Endothelial cell of umbilical vein (primary cell): ENCODE measurements around the gene DCTD. TPM values are rescaled to one million over a fixed set of nuclear protein-coding genes. Genes with fewer than 3 reads are reported as not detected.

Experiments used
- BruUV-seq: library from RNA; stranded (reverse); fragments of 400-500 nt; replicated peaks from 2 replicates; lab custom pipeline; 2021; lab: Mats Ljungman, UMichigan
- CTCF ChIA-PET: fragments of 300-600, 350-600 bp; sonication (Branson Sonifier 250); formaldehyde crosslinking; loops from one replicate; lab custom pipeline; 2021; ENCODE audit warnings: antibody characterized with exemption, inconsistent platforms; lab: Charles Lee
- POLR2A ChIA-PET: fragments of 300-600, 350-600 bp; sonication (Branson Sonifier 250); formaldehyde crosslinking; loops from one replicate; lab custom pipeline; 2021; ENCODE audit warnings: antibody characterized with exemption, inconsistent platforms; lab: Charles Lee
- DNase-seq: peaks from one replicate; pipeline ENCODE4 v3.0.0-alpha.2; 2011; ENCODE audit warnings: low read depth, low spot score
- FAIRE-seq: peaks from 2 replicates; lab custom pipeline; 2011; peaks lifted over from hg19 to GRCh38; lab: Jason Lieb, UNC
- H2AFZ ChIP-seq: 2 replicates; pipeline ENCODE4 v1.6.0; 2012; ENCODE audit warnings: low read depth, low read length, control low read depth, inconsistent platforms
- H3K27ac ChIP-seq: 2 replicates; pipeline ENCODE4 v1.5.1; 2011; ENCODE audit warnings: low read depth, mild to moderate bottlenecking, control low read depth, low read length, moderate library complexity; ENCODE audit not compliant: insufficient read depth
- H3K27me3 ChIP-seq, 2 experiments: 2 replicates each; pipeline versions ENCODE4 v1.6.0 to v1.6.1; 2011; ENCODE audit warnings: low read length in 2 of 2, mixed read lengths in 1 of 2; ENCODE audit not compliant: control insufficient read depth in 2 of 2, insufficient read depth in 2 of 2
- H3K36me3 ChIP-seq, 2 experiments: 2 replicates in 1 of 2; 3 replicates in 1 of 2; pipeline ENCODE4 v1.5.1; 2011; ENCODE audit warnings: low read length in 2 of 2, mild to moderate bottlenecking in 1 of 2, moderate library complexity in 1 of 2; ENCODE audit not compliant: control insufficient read depth in 2 of 2, insufficient read depth in 2 of 2; ENCODE audit errors: extremely low read depth in 1 of 2
- H3K4me1 ChIP-seq: 3 replicates; pipeline ENCODE4 v1.5.1; 2011; ENCODE audit warnings: mild to moderate bottlenecking, low read length; ENCODE audit not compliant: control insufficient read depth, insufficient read depth; ENCODE audit errors: extremely low read depth
- H3K4me2 ChIP-seq: 2 replicates; pipeline ENCODE4 v1.6.1; 2011; ENCODE audit warnings: low read length, control low read depth, mixed read lengths; ENCODE audit not compliant: insufficient read depth
- H3K4me3 ChIP-seq, 3 experiments: fragments of 200-600 bp in 1 of 3; sonication (generic), shearing (Covaris generic) in 1 of 3; replicated peaks in 1 of 3; 2 replicates each; pipeline ENCODE4 v1.5.1; 2011 to 2016; ENCODE audit warnings: control low read depth in 3 of 3, low read length in 3 of 3, mild to moderate bottlenecking in 2 of 3, inconsistent platforms in 1 of 3, low read depth in 1 of 3, moderate library complexity in 1 of 3; ENCODE audit not compliant: insufficient read depth in 1 of 3
- H3K79me2 ChIP-seq: 2 replicates; pipeline ENCODE4 v1.6.0; 2012; ENCODE audit warnings: low read length, inconsistent platforms; ENCODE audit not compliant: control insufficient read depth, insufficient read depth
- H3K9ac ChIP-seq: replicated peaks from 2 replicates; pipeline ENCODE3; 2011; ENCODE audit warnings: low read length, control low read depth; ENCODE audit not compliant: insufficient read depth; ENCODE audit errors: extremely low read depth
- H3K9me1 ChIP-seq: replicated peaks from 3 replicates; pipeline ENCODE4 v1.6.0; 2011; ENCODE audit warnings: mild to moderate bottlenecking, low read length; ENCODE audit not compliant: control insufficient read depth, insufficient read depth; ENCODE audit errors: extremely low read depth
- H3K9me3 ChIP-seq: replicated peaks from 2 replicates; pipeline ENCODE4 v1.5.1; 2012; ENCODE audit warnings: low read length, inconsistent platforms; ENCODE audit not compliant: control insufficient read depth, insufficient read depth
- H4K20me1 ChIP-seq: replicated peaks from 2 replicates; pipeline ENCODE3; 2011; ENCODE audit warnings: mild to moderate bottlenecking, low read length; ENCODE audit not compliant: control insufficient read depth, insufficient read depth; ENCODE audit errors: extremely low read depth
- CTCF ChIP-seq, 2 donors: IDR thresholded peaks; 1 replicate in 1 of 2; 2 replicates in 1 of 2; pipeline ENCODE4 v1.5.1; 2011; ENCODE audit warnings: low read length in 2 of 2, mild to moderate bottlenecking in 2 of 2, moderate library complexity in 2 of 2, control low read depth in 1 of 2, inconsistent platforms in 1 of 2, low read depth in 1 of 2; ENCODE audit not compliant: insufficient read depth in 1 of 2; ENCODE audit errors: extremely low read depth in 1 of 2
- EZH2 ChIP-seq: IDR thresholded peaks from 2 replicates; pipeline ENCODE4 v1.6.1; 2012; ENCODE audit warnings: borderline replicate concordance, low read depth, mild to moderate bottlenecking, moderate library complexity, low read length, inconsistent platforms; ENCODE audit not compliant: severe bottlenecking
- FOS ChIP-seq: IDR thresholded peaks from 2 replicates; pipeline ENCODE4 v1.6.1; 2011; ENCODE audit warnings: mild to moderate bottlenecking, low read length, moderate library complexity, borderline replicate concordance; ENCODE audit not compliant: insufficient read depth
- GATA2 ChIP-seq: IDR thresholded peaks from 2 replicates; pipeline ENCODE4 v1.7.0; 2011; ENCODE audit warnings: low read depth, mild to moderate bottlenecking, moderate library complexity, mixed read lengths, low read length; ENCODE audit not compliant: insufficient read length, insufficient read depth
- JUN ChIP-seq: IDR thresholded peaks from 2 replicates; pipeline ENCODE4 v1.6.1; 2011; ENCODE audit warnings: borderline replicate concordance, low read depth; ENCODE audit not compliant: insufficient read length, insufficient read depth
- MAX ChIP-seq: IDR thresholded peaks from 2 replicates; pipeline ENCODE4 v1.6.1; 2011; ENCODE audit not compliant: insufficient read depth, insufficient read length
- MYC ChIP-seq: IDR thresholded peaks from one replicate; pipeline ENCODE4 v1.6.1; 2011; ENCODE audit warnings: mild to moderate bottlenecking, low read depth, low read length
- POLR2A ChIP-seq: IDR thresholded peaks from 2 replicates; pipeline ENCODE4 v1.6.1; 2012; ENCODE audit warnings: low read depth, mild to moderate bottlenecking, control low read depth, low read length
- POLR2AphosphoS5 ChIP-seq: IDR thresholded peaks from 2 replicates; pipeline ENCODE4 v1.6.1; 2012; ENCODE audit warnings: low read depth, mild to moderate bottlenecking, control low read depth, low read length, moderate library complexity; ENCODE audit not compliant: insufficient read depth
- dilution Hi-C: fragments of 300-500 bp; cut with MboI; formaldehyde crosslinking; loops from one replicate; pipeline ENCODE4 v1.15.0; 2019; ENCODE audit warnings: low sequenced_read_pairs; ENCODE audit not compliant: extremely low pct_ligation_motif_present
- intact Hi-C: fragments of 100-400 bp; cut with micrococcal nuclease; formaldehyde crosslinking; loops from one replicate; pipeline ENCODE4 v1.10.0; 2022
- polyA plus RNA-seq, 4 experiments: library from polyadenylated mRNA; depleted of rRNA in 3 of 4; stranded (reverse) in 3 of 4; unstranded in 1 of 4; fragments of >200 nt; gene quantifications; 2 replicates each; pipeline versions ENCODE4 v1.2.1 to v1.2.3, GENCODE V29; 2011 to 2012; ENCODE audit warnings: missing spikeins in 1 of 4
- total RNA-seq: library from RNA; stranded (reverse); gene quantifications from 2 replicates; pipeline ENCODE4 v1.2.3, GENCODE V29; 2021

DCTD gene
- total and polyA plus RNA-seq, 2 donors (not counting 3 experiments of a cell fraction or from before 2014, with no cell fraction given), result 105 to 111 TPM

- no peak overlapping the region for H3K9ac ChIP-seq
- no peaks in the 10 kb centered on the region for H3K36me3 ChIP-seq
- FAIRE-seq (no peak), DNase-seq (no peak)
- BruUV-seq, result no TSS peak
- H3K79me2 ChIP-seq, result no peaks in the 10 kb centered on the region
- no peak overlapping the region for H2AFZ ChIP-seq
- CTCF ChIA-PET, result no interaction called here
- intact Hi-C loops, result no loop called here
- no peaks in the 10 kb centered on the region for H3K4me1 ChIP-seq
- peaks cover 2 to 5% of the 10 kb centered on the region in 2 experiments for H3K27me3 ChIP-seq
- TF ChIP-seq JUN (no peak), EZH2 (no peak), GATA2 (no peak), CTCF (IDR thresholded peaks at IDR 0.05; ENCODE audit: extremely low read depth in 1 of 2, insufficient read depth in 1 of 2, low read depth in 1 of 2, low read length in 2 of 2) (no peak), MAX (no peak), POLR2A (no peak), POLR2AphosphoS5 (no peak), FOS (no peak), MYC (no peak)
- POLR2A ChIA-PET, result no interaction called here
- H3K9me3 ChIP-seq, result no peaks in the 10 kb centered on the region
- H4K20me1 ChIP-seq, result no peaks in the 10 kb centered on the region
- H3K4me2 ChIP-seq, result no peak overlapping the region
- H3K27ac ChIP-seq, result no peak overlapping the region
- H3K9me1 ChIP-seq, result no peaks in the 10 kb centered on the region
- H3K4me3 ChIP-seq, result no peak overlapping the region
- dilution Hi-C loops, result no loop called here
These were observed 54.3 kb downstream of the DCTD start for GRCh38 chr4:182862921-182863320.
